ENCODE data around the gene PCK1. TPM values are rescaled to one million over a fixed set of nuclear protein-coding genes. Genes with fewer than 3 reads are reported as not detected.

Gene PCK1
- total and polyA plus RNA-seq, 4 donors: 8.9 to 532 (median 314) TPM

GRCh38 chr20:57512432-57512831 lies 48.5 kb upstream of the PCK1 start:
- no peak overlapping the region for H3K9ac ChIP-seq (ENCODE audit: low read depth in 1 of 2, low read length in 2 of 2)
- WGBS: 91% methylated on average over 5 of the region's 5 CpGs
- H3K36me3 ChIP-seq (ENCODE audit: control insufficient read depth in 4 of 4, insufficient read depth in 3 of 4, low read depth in 1 of 4, low read length in 3 of 4): no peaks in the 10 kb centered on the region
- H3K4me1 ChIP-seq (ENCODE audit: control insufficient read depth in 4 of 4, insufficient read depth in 4 of 4, low read length in 3 of 4): peaks cover 0 to 2% (median 0%) of the 10 kb centered on the region in 4 donors
- no peaks in the 10 kb centered on the region for H3K27me3 ChIP-seq (ENCODE audit: control insufficient read depth in 4 of 4, insufficient read depth in 4 of 4, low read length in 3 of 4)
- no peak for TF ChIP-seq HNF4G (IDR thresholded peaks at IDR 0.05)
- TF ChIP-seq, protein P1, sequence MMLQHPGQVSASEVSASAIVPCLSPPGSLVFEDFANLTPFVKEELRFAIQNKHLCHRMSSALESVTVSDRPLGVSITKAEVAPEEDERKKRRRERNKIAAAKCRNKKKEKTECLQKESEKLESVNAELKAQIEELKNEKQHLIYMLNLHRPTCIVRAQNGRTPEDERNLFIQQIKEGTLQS (IDR thresholded peaks at IDR 0.05): no peak
- no peak for TF ChIP-seq TAF1 (conservative IDR thresholded peaks at IDR 0.05)
- TF ChIP-seq RXRA (IDR thresholded peaks at IDR 0.05): no peak
- no peak for TF ChIP-seq ZBTB33 (IDR thresholded peaks at IDR 0.05)
- TF ChIP-seq, protein P2, sequence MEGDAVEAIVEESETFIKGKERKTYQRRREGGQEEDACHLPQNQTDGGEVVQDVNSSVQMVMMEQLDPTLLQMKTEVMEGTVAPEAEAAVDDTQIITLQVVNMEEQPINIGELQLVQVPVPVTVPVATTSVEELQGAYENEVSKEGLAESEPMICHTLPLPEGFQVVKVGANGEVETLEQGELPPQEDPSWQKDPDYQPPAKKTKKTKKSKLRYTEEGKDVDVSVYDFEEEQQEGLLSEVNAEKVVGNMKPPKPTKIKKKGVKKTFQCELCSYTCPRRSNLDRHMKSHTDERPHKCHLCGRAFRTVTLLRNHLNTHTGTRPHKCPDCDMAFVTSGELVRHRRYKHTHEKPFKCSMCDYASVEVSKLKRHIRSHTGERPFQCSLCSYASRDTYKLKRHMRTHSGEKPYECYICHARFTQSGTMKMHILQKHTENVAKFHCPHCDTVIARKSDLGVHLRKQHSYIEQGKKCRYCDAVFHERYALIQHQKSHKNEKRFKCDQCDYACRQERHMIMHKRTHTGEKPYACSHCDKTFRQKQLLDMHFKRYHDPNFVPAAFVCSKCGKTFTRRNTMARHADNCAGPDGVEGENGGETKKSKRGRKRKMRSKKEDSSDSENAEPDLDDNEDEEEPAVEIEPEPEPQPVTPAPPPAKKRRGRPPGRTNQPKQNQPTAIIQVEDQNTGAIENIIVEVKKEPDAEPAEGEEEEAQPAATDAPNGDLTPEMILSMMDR (IDR thresholded peaks at IDR 0.05; ENCODE audit: low read depth, low read length, missing input control): no peak
- TF ChIP-seq YY1 (IDR thresholded peaks at IDR 0.05): no peak
- TF ChIP-seq RAD21 (IDR thresholded peaks at IDR 0.05): no peak
- TF ChIP-seq REST (IDR thresholded peaks at IDR 0.05): no peak
- TF ChIP-seq FOXA1 (IDR thresholded peaks at IDR 0.05): no peak
- no peak for TF ChIP-seq EGR1 (IDR thresholded peaks at IDR 0.05; ENCODE audit: low read depth in 2 of 2)
- H3K27ac ChIP-seq (ENCODE audit: low read depth in 1 of 2, low read length in 2 of 2): no peak overlapping the region
- H3K4me3 ChIP-seq (ENCODE audit: low read depth in 1 of 3, low read length in 3 of 3): no peak overlapping the region
- no peak for DNase-seq (ENCODE audit: low spot score)
- H3K9me3 ChIP-seq (ENCODE audit: control insufficient read depth in 4 of 4, low read length in 3 of 4): no peaks in the 10 kb centered on the region

- Histone ChIP-seq H3K4me3 (ENCODE audit: low read depth in 1 of 3, low read length in 3 of 3) (no peak overlapping the region), H3K27me3 (ENCODE audit: control insufficient read depth in 4 of 4, insufficient read depth in 4 of 4, low read length in 3 of 4) (no peaks in the 10 kb centered on the region), H3K36me3 (ENCODE audit: control insufficient read depth in 4 of 4, insufficient read depth in 3 of 4, low read depth in 1 of 4, low read length in 3 of 4) (no peaks in the 10 kb centered on the region), H3K9ac (ENCODE audit: low read depth in 1 of 2, low read length in 2 of 2) (no peak overlapping the region), H3K27ac (ENCODE audit: low read depth in 1 of 2, low read length in 2 of 2) (no peak overlapping the region), H3K4me1 (ENCODE audit: control insufficient read depth in 4 of 4, insufficient read depth in 4 of 4, low read length in 3 of 4) (peaks cover 0 to 2% (median 0%) of the 10 kb centered on the region in 4 donors), H3K9me3 (ENCODE audit: control insufficient read depth in 4 of 4, low read length in 3 of 4) (no peaks in the 10 kb centered on the region)
- TF ChIP-seq FOXA1 (IDR thresholded peaks at IDR 0.05) (no peak), HNF4A (conservative IDR thresholded peaks at IDR 0.05) (no peak), RXRA (IDR thresholded peaks at IDR 0.05) (no peak), TAF1 (conservative IDR thresholded peaks at IDR 0.05) (no peak)
- 57% methylated on average over 1 of the region's 1 CpG for WGBS
- no peak for DNase-seq (ENCODE audit: low spot score)
These were observed 47.7 kb upstream of the PCK1 start for GRCh38 chr20:57513199-57513598.
